NCI-H2196 (cell line): Measurements from ENCODE around the gene ADGRD2.

Source experiments
- DNase-seq: peaks from one replicate; lab custom pipeline; 2025; ENCODE audit not compliant: unreplicated experiment; lab: John Stamatoyannopoulos, UW

The ADGRD2 gene

DNA sequence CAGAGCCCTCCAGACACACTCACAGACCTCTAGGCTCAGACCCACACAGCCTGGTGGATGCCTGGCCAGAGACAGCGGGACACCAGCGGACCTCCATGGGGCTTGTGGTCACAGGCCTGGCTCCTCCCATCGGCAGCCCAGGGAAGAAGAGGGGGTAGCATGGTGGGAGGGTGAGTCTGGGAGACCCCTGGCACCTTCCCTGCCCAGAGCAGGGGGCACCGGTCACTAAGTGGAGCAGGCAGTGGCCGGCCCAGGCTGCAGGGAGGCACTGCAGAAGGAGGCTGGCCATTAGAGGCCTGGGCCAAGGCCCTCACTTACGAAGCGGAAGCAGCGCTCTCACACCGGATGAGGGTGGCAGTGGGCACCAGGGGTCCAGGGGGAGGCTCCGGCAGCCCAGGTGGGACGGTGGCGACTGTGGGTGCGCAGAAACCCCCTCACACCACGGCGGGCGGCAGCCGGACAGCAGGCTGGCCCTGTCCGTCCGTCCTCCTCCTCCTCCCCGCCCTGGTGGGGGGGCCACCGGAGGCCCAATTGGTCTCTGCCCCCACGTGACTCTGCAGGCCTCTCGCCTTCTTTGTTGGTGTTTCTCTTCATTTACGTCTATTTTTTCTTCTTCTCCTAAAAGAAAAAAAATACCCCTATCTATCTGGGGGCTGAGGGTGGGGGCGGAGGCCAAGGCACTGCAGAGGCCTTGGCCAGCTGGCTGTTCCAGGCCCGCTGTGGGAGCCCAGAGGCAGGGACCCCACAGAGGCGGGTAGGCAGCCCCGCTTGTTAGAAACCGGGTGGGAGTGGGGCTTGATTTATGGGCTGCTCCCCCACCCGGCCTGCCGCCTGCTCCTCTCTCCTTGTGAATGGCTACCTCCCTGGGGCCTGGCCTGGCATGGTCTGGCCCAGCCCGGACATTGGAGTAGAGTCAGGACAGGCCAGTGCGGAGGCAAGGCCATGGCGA lies 57.0 kb downstream of the ADGRD2 start, which contains the start of gene NR5A1:
NR5A1 (minus strand) TSS at position 469 of the 949 bp plus-strand sequence. CDS start 4,004 bp downstream, outside the sequence.
- DNase-seq: no peak

DNA sequence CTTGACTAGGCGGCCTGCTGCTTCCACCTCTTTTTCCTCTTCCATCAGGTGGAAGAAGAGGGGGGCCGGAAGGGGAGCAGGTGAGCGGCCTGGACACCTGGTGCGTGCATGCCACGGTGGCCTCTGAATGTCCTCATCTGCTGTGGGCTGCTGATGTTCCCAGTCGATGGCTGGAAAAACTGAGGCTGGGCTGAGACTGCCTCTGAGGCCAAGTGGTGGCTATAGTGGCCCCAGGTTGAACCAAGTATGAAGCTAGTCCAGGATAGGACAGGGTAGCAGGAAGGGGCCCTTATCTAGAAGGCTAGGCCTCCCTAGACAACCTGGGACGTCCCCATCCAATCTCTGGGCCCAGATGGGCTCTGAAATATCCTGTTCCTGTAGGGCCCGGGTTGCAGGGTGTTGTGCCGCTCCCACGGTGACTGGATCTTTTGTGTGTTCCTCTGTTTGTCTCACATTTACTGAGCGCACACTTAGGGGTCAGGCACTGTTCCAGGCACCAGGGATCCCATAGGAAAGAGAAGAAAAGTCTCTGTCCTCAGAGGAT lies 57.7 kb downstream of the ADGRD2 start:
- no peak for DNase-seq

DNA sequence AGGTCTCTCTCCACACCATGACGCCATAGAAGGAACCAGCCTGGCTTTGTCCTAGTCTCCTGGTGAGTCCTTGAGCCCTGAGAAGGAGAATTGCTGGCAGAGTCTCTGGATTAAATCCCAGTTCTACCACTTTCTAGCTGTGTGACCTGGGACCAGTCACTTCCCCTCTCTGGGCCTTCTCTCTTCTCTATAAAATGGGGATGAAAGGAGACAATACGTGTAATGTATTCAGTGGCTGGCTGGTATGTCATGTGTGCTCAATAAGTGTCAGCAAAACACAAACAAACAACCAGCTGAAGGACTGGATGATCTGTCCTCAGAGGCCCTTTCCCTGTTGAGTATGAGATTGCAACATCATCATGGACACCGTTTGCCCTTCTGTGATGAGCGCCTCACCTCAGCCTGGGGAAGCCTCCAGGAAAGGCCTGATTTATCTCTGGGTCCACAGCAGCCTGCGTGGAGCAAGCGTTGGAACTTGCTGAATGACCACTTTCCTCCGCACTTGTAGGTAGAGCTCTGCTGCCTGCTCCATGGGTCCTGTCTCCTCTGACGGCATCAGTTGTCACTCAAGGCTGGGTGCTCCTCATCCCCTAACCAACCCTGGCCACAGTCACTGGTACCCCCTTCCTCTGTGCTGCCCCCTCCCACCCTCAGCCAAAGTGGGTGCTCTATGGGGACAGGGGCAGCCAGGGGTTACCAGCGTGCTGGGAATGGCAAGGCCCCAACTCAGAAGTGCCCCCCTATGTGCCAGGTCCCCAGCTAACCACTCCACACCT lies 60.6 kb downstream of the ADGRD2 start:
- no peak for DNase-seq

DNA sequence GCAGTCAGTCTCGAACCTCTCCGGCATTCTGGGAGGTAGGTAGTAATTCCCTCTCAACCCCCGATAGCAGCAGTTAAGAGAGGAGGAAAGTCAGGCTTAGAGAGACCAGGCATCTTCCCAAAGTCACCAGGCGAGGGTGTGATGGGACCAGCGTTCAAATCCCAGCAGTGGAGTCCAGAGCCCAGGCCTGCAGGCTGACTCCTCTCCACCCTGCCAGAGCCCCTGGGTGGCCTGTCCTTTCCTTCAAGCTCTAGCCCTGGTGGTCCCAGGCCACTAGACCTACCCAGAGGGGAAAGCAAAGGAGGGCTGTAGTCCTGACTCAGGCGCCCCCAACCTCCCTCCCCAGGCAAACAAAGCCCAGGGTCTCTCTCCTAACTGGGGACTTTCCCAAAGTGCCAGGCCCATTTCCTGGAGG lies 61.2 kb downstream of the ADGRD2 start:
- no peak for DNase-seq

DNA sequence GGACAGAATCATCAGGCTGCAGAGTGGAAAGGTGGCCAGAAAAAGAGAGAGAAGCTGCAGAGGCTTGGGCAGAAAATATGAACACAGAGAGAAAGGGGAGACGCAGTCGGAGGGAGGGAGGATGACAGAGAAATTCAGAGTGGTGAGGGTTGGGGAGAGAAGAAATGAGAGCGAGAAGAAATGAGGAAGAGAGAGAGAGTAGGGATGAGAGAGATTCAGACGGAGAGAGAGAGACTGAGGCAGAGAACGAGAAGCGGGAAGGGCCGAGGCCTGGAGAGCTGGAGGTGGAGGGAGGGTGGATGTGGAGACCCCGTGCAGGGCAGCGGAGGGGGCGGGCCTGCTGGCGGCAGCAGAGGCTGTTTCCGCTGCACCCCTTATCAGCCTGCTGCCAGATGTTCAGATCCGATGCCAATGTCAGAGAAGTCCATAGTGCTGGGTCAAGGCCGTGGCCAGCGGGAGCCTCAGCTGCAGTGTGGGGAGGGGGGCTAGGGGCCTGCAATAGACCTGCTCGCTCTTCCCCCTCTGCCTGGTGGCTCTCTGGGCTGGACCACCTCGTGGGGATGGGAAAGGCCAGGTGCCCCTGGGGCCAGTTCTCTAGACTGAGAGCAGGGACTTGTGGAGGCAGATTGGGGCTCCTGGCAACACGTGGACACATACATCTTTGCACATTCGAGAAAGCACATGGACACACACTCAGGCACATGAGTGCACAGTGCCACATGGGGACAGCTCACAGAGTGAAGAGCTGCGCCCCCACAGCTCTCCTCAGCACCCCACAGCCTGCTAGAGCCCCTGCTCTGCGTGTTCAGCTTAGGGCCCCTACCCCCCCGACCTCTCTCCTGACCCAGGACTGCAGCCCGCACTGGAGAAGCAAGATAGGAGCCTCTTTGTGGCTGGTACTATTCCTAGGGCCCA lies 61.9 kb downstream of the ADGRD2 start:
- no peak for DNase-seq

DNA sequence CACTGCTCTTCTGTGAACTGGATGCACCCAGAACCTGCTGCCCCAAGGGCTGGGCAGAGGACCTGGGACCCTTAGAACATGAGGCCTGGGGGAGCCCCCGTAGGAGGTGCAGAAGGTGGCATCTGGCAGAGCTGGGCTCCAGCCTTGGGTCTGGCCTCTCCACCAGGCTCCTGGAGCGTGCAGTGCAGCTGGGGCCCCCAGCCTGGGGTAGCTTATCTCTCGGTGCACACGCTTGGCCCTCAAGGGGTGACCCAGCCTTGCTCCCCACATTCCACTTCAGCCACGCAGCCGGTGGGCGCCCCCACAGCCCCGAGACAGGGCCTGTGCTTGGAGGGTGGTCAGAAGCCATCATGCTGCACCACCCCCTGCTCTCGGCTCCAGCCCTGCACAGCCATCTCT lies 62.6 kb downstream of the ADGRD2 start:
- no peak for DNase-seq

DNA sequence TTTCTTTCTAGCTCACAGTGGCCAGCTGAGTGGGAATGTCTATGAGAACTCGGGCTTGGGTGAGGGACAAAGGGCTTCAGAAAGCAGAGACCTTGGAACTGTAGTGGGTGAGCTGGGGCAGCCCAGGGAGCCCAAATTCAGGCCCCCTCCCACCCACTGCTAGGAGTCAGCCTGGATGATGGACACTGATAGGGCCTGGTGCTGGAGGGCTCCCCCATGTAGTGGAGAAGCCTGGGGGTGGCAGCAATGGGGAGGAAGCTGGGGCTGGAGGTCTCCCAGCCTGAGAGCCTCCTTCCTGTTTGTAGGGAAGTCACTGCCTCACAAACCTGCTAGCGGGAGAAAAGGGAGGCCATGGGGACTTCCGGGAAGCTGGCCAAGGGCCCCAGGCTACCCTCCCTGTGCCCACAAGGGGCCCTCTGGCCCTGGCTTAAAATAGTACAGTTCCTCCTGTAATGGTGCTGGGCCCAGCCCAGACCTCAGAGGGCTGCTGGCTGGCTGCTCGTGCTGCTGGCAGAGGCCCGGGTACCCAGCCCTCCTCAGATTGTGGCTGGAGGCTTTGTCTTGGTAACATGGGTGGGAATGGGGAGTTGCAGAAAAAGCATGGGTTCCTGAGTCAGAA lies 63.2 kb downstream of the ADGRD2 start:
- no peak for DNase-seq

DNA sequence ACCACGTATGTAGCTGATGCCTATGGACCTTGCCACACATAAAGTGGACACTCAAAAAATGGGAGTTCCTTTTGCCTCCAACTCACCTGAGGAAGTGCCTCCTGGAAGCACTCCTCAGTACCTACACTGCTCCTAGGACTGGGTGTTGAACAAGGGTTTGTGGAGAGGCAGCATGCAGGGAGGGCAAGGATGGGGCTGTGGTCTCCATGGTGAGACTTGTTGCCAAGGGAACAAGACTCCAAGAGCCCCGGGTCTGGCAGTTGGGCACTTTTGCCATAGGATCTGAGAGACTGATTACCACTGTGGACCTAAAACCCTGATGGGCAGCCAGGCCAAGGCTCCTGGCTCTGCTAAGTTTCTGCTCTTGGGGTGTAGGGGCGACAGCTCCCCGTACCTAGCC lies 63.9 kb downstream of the ADGRD2 start:
- DNase-seq: no peak

DNA sequence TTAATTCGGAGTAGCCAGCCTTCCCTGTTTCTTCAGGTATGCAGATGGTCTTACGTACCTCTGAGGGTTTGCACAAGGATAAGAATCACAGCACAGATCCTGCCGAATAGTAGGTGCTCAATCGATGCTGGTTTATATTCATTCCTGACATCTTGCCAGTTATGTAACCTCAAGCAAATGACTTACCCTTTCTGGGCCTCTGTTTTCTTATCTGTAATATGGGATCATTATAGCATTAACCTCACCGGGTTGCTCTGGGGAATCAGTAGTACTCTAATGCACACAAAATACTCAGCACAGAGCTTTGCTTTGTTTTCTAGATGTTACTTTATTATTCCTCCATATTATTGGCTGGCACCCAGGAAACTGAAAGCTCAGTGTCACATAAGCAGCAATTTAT lies 64.6 kb downstream of the ADGRD2 start:
- DNase-seq: no peak

DNA sequence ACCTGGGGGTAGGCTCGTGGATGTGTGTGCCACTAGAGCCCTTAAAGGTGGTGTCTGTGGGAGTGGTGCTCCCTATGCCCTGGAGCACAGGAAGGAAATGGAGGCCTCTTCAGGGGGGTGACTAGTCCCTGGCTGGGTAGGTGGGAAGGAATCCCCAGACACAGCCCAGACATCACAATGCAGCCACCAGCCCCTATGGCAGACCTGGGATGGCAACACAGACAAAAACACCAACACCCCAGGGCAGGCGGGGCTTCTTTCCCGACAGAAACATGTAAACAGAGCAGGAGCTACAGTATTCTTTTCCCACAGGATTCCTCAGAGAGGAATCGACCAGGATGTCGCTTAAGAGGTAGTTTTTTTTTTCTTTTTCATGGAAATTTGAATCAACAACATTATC lies 67.3 kb downstream of the ADGRD2 start:
- DNase-seq: no peak

DNA sequence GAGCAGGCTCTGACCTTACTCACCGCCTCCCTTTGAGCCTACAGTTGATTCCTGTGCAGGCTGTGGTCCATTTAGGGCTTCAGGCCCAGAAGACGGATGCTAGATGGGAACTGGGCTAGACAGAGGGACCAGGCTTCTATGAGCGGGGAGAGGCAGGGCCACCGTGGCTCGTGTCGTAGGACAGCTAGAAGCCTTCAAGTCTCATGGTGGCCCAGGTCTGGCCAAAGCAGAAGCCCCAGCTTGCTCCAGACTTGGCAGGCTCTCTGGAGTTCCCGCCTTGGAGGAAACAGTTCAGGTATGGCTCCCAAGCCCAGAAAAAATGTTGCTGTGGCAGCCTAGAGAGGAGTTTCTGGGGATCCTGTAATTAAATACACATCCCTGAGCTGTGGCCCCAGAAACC lies 67.9 kb downstream of the ADGRD2 start:
- DNase-seq: no peak

DNA sequence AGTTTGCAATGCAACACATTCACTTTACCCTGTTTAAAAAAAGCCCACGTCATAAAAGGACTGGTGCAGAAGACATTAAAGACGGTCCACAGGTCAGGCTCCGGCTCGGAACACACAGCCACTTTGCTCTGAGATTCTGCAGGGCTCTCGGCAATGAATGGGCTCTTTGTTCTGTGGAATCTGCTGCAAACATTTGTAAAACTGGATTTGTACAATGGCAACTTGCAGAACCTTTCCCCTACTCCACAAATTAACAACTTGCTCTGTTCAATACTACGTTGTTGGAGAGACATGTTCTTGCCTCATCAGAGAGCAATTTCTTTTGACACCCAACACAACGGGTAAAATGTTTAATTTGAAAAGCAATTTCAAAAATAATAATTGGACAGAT lies 70.0 kb downstream of the ADGRD2 start:
- DNase-seq: no peak

DNA sequence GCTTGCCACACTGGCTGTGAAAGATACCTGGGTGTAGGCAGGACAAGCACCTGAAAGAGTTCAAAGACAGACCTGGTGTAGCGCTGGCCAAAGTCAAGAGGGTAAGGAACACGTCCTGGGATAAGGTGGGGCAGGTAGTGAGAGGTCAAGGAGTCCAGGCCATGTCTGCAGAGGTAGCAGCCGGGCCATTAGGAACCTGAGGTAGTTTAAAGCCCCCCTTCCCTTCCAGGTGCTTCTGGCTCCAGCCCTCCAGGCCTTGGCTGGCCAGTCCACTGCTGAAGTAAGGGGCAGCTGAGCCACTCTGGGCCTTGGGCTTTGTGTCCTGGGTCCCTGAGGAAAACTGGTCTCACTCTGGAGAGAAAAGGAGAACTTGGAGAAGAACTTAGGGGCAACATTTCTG lies 70.9 kb downstream of the ADGRD2 start:
- DNase-seq: no peak

DNA sequence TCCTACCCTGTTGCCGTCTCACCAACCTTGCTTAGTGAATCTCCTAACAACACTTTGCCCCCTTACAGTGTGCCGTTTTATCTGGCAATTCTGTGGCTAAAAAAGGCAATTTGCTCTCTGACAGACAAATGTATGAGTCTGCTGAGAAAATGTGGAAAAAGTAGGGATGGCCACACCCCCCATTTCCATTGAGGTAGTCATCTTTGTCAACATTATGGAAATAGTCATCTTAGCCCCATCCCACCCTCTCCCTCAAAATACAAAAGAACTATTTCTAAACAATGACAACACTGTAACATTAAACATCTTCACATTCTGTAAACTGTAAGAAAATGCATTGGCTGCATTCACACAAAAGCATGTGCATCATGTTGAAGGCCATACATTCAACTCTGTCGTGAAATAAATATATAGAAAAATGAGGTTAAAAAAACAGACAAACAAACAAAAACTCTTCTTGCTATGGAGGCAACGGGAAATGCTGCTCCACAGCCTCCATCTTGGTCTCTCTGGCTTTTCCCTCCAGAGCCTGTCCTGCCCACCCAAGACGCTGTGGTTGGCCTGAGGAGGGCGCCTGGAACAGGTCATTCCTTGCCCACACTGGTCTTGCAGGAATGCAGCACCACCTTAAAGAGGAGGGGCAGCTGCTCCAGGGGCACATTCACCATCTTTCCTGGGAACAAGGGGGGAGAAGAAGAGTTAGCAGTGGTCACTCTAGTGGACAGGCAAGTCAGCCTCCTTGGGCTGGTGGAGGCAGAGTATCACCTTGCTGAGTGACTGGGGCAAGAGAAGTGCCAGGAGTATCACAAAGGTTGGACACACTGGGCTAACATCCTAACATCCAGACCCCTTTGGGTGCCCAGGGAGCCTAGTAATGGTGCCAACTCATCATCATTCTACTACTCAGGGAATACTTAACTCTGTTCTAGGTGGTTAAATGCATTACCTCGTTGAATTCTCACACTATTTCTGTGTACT lies 72.2 kb downstream of the ADGRD2 start:
- no peak for DNase-seq

DNA sequence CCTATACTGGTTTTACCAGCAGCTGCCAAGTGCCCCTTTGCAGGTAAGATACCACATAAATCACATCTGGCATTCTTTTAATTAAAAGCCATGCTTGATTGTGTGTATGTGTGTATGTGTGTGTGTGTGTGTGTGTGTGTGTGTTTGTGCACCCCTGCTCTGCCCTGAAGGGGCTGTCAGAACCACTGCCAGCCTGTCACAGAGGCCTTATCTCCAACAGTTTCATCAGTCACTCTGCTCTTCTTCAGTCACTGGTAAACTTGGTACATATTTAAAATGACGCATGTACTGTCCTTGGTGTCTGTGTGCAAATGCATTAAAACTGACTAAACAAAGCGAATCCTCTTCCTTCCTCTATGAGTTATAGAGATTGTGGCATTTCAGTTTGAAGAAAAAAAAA lies 75.9 kb downstream of the ADGRD2 start:
- DNase-seq: no peak

DNA sequence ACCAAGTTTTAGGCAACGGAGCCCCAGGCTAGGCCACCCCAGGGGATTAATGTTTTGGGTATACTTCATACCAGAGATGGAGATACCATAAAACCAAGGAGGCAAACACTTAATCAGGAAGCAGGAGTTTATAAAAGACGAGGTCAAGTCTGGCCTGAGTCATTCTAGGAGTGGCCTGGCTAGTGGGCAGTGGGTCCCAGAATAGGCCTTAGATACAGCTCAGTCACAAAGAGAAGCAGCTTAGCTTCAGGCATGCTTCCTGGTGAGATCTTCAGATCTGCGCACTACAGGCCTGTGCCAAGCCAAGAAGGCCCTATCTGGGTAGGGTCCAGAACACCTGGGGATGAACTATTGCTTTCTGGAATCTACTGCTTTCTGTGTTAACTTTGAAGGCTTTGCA lies 77.5 kb downstream of the ADGRD2 start:
- no peak for DNase-seq
